Measurements from ENCODE around the gene RUNDC3A.

- TF ChIP-seq EZH2 (IDR thresholded peaks at IDR 0.05; ENCODE audit: low read length) = no peak
- no peak for TF ChIP-seq CTCF (optimal IDR thresholded peaks at IDR 0.05 in 1 of 3, IDR thresholded peaks at IDR 0.05 in 1 of 3, conservative IDR thresholded peaks at IDR 0.05 in 1 of 3; ENCODE audit: extremely low read depth in 1 of 3, insufficient read depth in 2 of 3, low read length in 3 of 3)
These were observed 59.0 kb downstream of the RUNDC3A start for GRCh38 chr17:44367231-44367979.
